GM12878 (cell line): Measurements from ENCODE around the gene PPP1R37.
A peak's percentile ranks its signal among the peaks of the same experiment; 100 is the strongest.

ENCODE experiments used
- CTCF ChIP-seq, 3 experiments: IDR thresholded peaks in 2 of 3; conservative IDR thresholded peaks in 1 of 3; 2 replicates each; pipeline ENCODE4 v1.5.1; 2011; ENCODE audit warnings: low read depth in 3 of 3, low read length in 3 of 3, mild to moderate bottlenecking in 3 of 3, control low read depth in 2 of 3, moderate library complexity in 2 of 3, inconsistent platforms in 1 of 3, mixed read lengths in 1 of 3; ENCODE audit not compliant: control insufficient read depth in 2 of 3, insufficient read depth in 1 of 3; ENCODE audit errors: extremely low read depth in 1 of 3
- CUX1 ChIP-seq: IDR thresholded peaks from 2 replicates; pipeline ENCODE4 v1.6.1; 2012; ENCODE audit warnings: improper control_type of control experiment, low read depth, low read length; ENCODE audit not compliant: insufficient replicate concordance
- POLR2A ChIP-seq: IDR thresholded peaks from 2 replicates; pipeline ENCODE4 v1.6.1; 2011; ENCODE audit warnings: low read depth, mild to moderate bottlenecking, low read length
- TCF12 ChIP-seq: IDR thresholded peaks from 2 replicates; pipeline ENCODE4 v1.6.1; 2011; ENCODE audit warnings: low read depth, mild to moderate bottlenecking, low read length
- TCF7 ChIP-seq: IDR thresholded peaks from 2 replicates; pipeline ENCODE4 v1.6.1; 2014; ENCODE audit warnings: antibody characterized with exemption, borderline replicate concordance

- TF ChIP-seq POLR2A (0 out of 2 replicates have a peak, but pooled peaks have one; percentile 32), CTCF (IDR thresholded peaks at IDR 0.05 in 2 of 3, conservative IDR thresholded peaks at IDR 0.05 in 1 of 3; ENCODE audit: control insufficient read depth in 2 of 3, extremely low read depth in 1 of 3, insufficient read depth in 1 of 3, low read depth in 3 of 3, low read length in 3 of 3) (no peak), CUX1 (no peak), TCF12 (no peak), TCF7 (no peak)
These were observed 25.9 kb upstream of the PPP1R37 start for GRCh38 chr19:45066921-45067661.
